GM23248 (cell line): Measurements from ENCODE around the gene ZNF776.

Experiments
- EZH2 ChIP-seq: fragments of 200-600 bp; sonication (generic); IDR thresholded peaks from 2 replicates; pipeline ENCODE4 v1.6.1; 2018; ENCODE audit warnings: antibody characterized with exemption, mild to moderate bottlenecking; ENCODE audit not compliant: insufficient read depth, poor library complexity, severe bottlenecking
- EZH2phosphoT487 ChIP-seq: fragments of 200-600 bp; sonication (generic); IDR thresholded peaks from 2 replicates; pipeline ENCODE4 v1.6.1; 2018; ENCODE audit warnings: antibody characterized with exemption, moderate library complexity, mild to moderate bottlenecking, low read depth; ENCODE audit not compliant: insufficient read depth

DNA sequence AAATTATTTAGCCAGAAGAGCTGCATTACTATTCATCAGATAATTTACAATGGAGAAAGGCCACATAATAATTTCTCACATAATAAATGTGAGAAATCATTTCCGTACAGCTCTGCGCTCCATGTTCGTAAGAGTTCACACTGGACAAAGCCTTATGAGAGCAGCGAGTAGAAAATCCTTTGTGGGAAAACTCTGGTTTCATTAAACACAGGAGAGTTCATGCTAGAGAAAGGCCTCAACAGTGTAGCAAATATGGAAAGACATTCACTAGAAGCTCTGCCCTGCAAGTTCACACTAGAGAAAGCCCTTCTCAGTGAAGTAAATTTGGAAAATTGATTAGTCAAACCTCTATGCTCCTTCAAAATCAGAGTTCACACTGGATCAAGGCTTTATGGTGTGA lies 8.4 kb downstream of the ZNF776 start:
- TF ChIP-seq EZH2 (no peak), EZH2phosphoT487 (no peak)
